Measurements from ENCODE around the gene USHBP1. TPM values are rescaled to one million over a fixed set of nuclear protein-coding genes. Genes with fewer than 3 reads are reported as not detected.

The USHBP1 gene
- total and polyA plus RNA-seq, 2 of the 13 experiments (the other 11 are each of a cell fraction or from before 2014, with no cell fraction given): 0.15 to 1.5 TPM

DNA sequence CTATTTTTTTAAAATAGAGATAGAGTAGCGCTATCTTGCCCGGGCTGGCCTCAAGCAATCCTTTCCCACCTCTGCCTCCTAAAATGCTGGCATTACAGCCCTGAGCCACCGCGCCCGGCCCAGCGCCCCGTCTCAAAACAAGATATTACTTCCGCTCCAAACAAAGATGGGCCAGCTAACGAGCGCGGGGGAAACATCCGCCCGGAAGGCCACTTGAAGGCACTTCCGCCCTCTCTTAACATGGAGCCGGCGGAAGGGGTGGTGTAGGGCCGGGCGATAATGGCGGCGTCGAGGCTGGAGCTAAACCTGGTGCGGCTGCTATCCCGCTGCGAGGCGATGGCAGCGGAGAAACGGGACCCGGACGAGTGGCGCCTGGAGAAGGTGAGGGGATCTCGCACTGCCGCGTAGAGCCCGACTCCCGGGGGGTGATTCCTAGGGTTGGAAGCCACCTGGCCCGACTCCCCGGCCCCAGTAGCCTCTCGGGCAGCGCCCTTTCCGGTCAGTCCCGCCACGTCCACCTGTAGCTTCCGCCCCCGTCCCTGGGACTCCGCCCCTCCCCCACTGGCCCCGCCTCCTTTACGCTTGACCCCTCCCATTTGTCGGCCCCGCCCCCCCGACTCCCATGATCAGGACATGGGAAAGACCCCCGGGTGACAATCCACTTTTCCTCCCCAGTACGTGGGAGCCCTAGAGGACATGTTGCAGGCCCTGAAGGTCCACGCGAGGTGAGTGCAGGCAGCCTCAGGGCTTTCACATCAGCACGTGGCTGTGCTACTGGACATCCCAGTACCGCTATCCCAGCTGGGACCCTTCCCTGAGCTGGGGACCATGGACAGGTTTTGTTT, 49.2 kb downstream of the USHBP1 start, which contains the start of gene USE1 (continued):
- TF ChIP-seq HNF1A (IDR thresholded peaks at IDR 0.05; ENCODE audit: low read depth) (no peak), HNF1A (CRISPR knock-in tag; IDR thresholded peaks at IDR 0.05; ENCODE audit: borderline replicate concordance) (peak; percentile 34; the same call in 1 of the 2 replicates), TSC22D2 (CRISPR knock-in tag; IDR thresholded peaks at IDR 0.05; ENCODE audit: borderline replicate concordance) (0 out of 2 replicates have a peak, but pooled peaks have one; percentile 23), ZNF274 (CRISPR knock-in tag; IDR thresholded peaks at IDR 0.05) (peak; percentile 82), ZNF33A (CRISPR knock-in tag; IDR thresholded peaks at IDR 0.05; ENCODE audit: borderline replicate concordance) (no peak), ZNF224 (CRISPR knock-in tag; IDR thresholded peaks at IDR 0.05) (0 out of 2 replicates have a peak, but pooled peaks have one; percentile 66), ZNF839 (CRISPR knock-in tag; IDR thresholded peaks at IDR 0.05; ENCODE audit: borderline replicate concordance) (no peak), HNRNPH1 (optimal IDR thresholded peaks at IDR 0.05; ENCODE audit: low read depth, low read length) (no peak), ZSCAN20 (CRISPR knock-in tag; IDR thresholded peaks at IDR 0.05; ENCODE audit: borderline replicate concordance) (no peak), SIN3B (IDR thresholded peaks at IDR 0.05; ENCODE audit: low read length) (peak; percentile 59; the same call in 1 of the 2 replicates), ARHGAP35 (CRISPR knock-in tag; IDR thresholded peaks at IDR 0.05; ENCODE audit: borderline replicate concordance) (no peak), ZNF20 (CRISPR knock-in tag; IDR thresholded peaks at IDR 0.05) (0 out of 2 replicates have a peak, but pooled peaks have one; percentile 72), SIX4 (CRISPR knock-in tag; IDR thresholded peaks at IDR 0.05) (peak; percentile 37; the same call in 1 of the 2 replicates)
- TF ChIP-seq, protein P1, sequence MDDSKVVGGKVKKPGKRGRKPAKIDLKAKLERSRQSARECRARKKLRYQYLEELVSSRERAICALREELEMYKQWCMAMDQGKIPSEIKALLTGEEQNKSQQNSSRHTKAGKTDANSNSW (CRISPR knock-in tag; IDR thresholded peaks at IDR 0.05; ENCODE audit: borderline replicate concordance): no peak
- TF ChIP-seq, protein P2, sequence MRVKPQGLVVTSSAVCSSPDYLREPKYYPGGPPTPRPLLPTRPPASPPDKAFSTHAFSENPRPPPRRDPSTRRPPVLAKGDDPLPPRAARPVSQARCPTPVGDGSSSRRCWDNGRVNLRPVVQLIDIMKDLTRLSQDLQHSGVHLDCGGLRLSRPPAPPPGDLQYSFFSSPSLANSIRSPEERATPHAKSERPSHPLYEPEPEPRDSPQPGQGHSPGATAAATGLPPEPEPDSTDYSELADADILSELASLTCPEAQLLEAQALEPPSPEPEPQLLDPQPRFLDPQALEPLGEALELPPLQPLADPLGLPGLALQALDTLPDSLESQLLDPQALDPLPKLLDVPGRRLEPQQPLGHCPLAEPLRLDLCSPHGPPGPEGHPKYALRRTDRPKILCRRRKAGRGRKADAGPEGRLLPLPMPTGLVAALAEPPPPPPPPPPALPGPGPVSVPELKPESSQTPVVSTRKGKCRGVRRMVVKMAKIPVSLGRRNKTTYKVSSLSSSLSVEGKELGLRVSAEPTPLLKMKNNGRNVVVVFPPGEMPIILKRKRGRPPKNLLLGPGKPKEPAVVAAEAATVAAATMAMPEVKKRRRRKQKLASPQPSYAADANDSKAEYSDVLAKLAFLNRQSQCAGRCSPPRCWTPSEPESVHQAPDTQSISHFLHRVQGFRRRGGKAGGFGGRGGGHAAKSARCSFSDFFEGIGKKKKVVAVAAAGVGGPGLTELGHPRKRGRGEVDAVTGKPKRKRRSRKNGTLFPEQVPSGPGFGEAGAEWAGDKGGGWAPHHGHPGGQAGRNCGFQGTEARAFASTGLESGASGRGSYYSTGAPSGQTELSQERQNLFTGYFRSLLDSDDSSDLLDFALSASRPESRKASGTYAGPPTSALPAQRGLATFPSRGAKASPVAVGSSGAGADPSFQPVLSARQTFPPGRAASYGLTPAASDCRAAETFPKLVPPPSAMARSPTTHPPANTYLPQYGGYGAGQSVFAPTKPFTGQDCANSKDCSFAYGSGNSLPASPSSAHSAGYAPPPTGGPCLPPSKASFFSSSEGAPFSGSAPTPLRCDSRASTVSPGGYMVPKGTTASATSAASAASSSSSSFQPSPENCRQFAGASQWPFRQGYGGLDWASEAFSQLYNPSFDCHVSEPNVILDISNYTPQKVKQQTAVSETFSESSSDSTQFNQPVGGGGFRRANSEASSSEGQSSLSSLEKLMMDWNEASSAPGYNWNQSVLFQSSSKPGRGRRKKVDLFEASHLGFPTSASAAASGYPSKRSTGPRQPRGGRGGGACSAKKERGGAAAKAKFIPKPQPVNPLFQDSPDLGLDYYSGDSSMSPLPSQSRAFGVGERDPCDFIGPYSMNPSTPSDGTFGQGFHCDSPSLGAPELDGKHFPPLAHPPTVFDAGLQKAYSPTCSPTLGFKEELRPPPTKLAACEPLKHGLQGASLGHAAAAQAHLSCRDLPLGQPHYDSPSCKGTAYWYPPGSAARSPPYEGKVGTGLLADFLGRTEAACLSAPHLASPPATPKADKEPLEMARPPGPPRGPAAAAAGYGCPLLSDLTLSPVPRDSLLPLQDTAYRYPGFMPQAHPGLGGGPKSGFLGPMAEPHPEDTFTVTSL (CRISPR knock-in tag; IDR thresholded peaks at IDR 0.05; ENCODE audit: borderline replicate concordance): 0 out of 2 replicates have a peak, but pooled peaks have one; percentile 43
- TF ChIP-seq, protein P3, sequence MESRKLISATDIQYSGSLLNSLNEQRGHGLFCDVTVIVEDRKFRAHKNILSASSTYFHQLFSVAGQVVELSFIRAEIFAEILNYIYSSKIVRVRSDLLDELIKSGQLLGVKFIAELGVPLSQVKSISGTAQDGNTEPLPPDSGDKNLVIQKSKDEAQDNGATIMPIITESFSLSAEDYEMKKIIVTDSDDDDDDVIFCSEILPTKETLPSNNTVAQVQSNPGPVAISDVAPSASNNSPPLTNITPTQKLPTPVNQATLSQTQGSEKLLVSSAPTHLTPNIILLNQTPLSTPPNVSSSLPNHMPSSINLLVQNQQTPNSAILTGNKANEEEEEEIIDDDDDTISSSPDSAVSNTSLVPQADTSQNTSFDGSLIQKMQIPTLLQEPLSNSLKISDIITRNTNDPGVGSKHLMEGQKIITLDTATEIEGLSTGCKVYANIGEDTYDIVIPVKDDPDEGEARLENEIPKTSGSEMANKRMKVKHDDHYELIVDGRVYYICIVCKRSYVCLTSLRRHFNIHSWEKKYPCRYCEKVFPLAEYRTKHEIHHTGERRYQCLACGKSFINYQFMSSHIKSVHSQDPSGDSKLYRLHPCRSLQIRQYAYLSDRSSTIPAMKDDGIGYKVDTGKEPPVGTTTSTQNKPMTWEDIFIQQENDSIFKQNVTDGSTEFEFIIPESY (CRISPR knock-in tag; IDR thresholded peaks at IDR 0.05): peak; percentile 42

Measured in HepG2 (cell line).